Thoracic aorta (tissue), 2 donors: Measurements from ENCODE around the gene ACTN1. TPM values are rescaled to one million over a fixed set of nuclear protein-coding genes. Genes with fewer than 3 reads are reported as not detected.
"Not testable (repeated sequence)": the region's sequence is repeated elsewhere in the genome, so short reads cannot be mapped to it uniquely, and the experiment has no call there.

Experiments used
- ATAC-seq: fragments of 150-250 bp; one replicate; pipeline ENCODE4 v1.8.0; 2017; ENCODE audit warnings: low read depth; ENCODE audit not compliant: insufficient number of reproducible peaks, low FRiP score
- DNase-seq: peaks from one replicate; pipeline ENCODE4 v3.0.0-alpha.2; 2020; ENCODE audit warnings: low spot score
- H3K27ac ChIP-seq, 2 donors: fragments of 200-600 bp; sonication (generic); 1 replicate in 1 of 2; 2 replicates in 1 of 2; pipeline ENCODE4 v1.5.1; 2016; ENCODE audit warnings: mild to moderate bottlenecking in 2 of 2, moderate library complexity in 2 of 2
- H3K27me3 ChIP-seq: fragments of 200-600 bp; sonication (generic); replicated peaks from 2 replicates; pipeline ENCODE4 v1.6.0; 2016; ENCODE audit warnings: mild to moderate bottlenecking; ENCODE audit not compliant: insufficient read depth
- H3K36me3 ChIP-seq: fragments of 200-600 bp; sonication (generic); one replicate; pipeline ENCODE4 v1.5.1; 2016
- H3K4me1 ChIP-seq, 2 donors: fragments of 200-600 bp; sonication (generic); 1 replicate in 1 of 2; 2 replicates in 1 of 2; pipeline versions ENCODE4 v1.5.1 to v1.6.0; 2016; ENCODE audit warnings: low read depth in 2 of 2, mild to moderate bottlenecking in 1 of 2; ENCODE audit not compliant: control insufficient read depth in 1 of 2
- H3K4me3 ChIP-seq: fragments of 200-600 bp; sonication (generic); 2 replicates; pipeline ENCODE4 v1.5.1; 2016; ENCODE audit warnings: mild to moderate bottlenecking
- H3K9me3 ChIP-seq: fragments of 200-600 bp; sonication (generic); 2 replicates; pipeline ENCODE4 v1.5.1; 2016
- total RNA-seq, 2 donors: library from RNA; depleted of rRNA; stranded (reverse); fragments of >200 nt; gene quantifications; one replicate each; pipeline versions ENCODE4 v1.1.0 to v1.2.3, GENCODE V29; 2016
- TF ChIP-seq, protein P1 (sequence below): fragments of 200-600 bp; sonication (generic); IDR thresholded peaks from one replicate; pipeline ENCODE4 v1.5.1; 2019; ENCODE audit warnings: antibody characterized with exemption

The ACTN1 gene
- total RNA-seq: 1,000 to 10,000 TPM; 1,201 to 1,291 TPM

DNA sequence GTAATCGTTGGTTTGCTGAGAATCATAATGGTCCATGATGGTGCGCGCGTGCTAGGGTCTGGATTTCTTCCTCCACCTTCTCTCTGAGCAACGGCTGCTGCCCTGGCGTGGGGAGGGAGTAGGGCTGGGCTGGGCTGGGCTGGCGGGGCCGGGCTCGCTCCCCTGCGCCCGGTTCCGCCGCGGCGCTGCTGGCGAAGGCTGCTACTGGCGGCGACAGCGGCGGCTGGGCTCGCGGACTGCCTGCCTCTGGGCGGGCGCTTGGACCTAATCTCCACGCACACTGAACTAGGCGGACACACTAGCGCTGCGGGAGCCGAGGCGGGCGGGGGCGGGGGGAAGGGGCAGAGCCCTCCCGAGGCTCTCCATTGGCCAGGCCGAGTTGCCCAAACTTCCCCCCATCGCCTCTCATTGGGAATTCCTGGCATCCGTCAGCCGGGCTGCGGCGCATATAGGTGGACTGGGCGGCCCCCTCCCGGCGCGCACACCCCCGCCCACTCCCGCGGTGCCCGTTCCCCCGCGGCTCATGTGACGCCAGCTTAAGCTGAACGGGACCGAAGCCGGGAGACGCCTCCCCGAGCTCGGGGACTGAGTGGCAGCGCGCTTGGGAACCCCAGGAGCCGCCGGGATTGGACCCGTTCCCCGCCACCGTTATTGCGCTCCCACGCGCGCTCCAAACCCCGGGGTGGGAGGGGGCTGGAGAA lies at the start of gene ACTN1:
Gene ACTN1 (minus strand): TSS at position 282 of the 701 bp plus-strand sequence. CDS start 246 bp downstream, at position 36.
- peak; percentile 63 for ATAC-seq
- H3K9me3 ChIP-seq: no peaks in the 10 kb centered on the region

GRCh38 chr14:69027242-69027913 lies 48.3 kb upstream of the ACTN1 start:
- no peaks in the 10 kb centered on the region for H3K4me1 ChIP-seq
- no peaks in the 10 kb centered on the region for H3K27me3 ChIP-seq
- TF ChIP-seq, protein P1, sequence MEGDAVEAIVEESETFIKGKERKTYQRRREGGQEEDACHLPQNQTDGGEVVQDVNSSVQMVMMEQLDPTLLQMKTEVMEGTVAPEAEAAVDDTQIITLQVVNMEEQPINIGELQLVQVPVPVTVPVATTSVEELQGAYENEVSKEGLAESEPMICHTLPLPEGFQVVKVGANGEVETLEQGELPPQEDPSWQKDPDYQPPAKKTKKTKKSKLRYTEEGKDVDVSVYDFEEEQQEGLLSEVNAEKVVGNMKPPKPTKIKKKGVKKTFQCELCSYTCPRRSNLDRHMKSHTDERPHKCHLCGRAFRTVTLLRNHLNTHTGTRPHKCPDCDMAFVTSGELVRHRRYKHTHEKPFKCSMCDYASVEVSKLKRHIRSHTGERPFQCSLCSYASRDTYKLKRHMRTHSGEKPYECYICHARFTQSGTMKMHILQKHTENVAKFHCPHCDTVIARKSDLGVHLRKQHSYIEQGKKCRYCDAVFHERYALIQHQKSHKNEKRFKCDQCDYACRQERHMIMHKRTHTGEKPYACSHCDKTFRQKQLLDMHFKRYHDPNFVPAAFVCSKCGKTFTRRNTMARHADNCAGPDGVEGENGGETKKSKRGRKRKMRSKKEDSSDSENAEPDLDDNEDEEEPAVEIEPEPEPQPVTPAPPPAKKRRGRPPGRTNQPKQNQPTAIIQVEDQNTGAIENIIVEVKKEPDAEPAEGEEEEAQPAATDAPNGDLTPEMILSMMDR: no peak
- ATAC-seq (no peak), DNase-seq (no peak)
- H3K4me3 ChIP-seq: no peak overlapping the region
- no peak overlapping the region for H3K27ac ChIP-seq
- no peaks in the 10 kb centered on the region for H3K9me3 ChIP-seq
- no peaks in the 10 kb centered on the region for H3K36me3 ChIP-seq

More for the DNA sequence above, at the start of gene ACTN1:
- Histone ChIP-seq H3K27me3 (no peaks in the 10 kb centered on the region), H3K4me3 (peak within 1 kb of the TSS; percentile 99), H3K36me3 (peaks cover 8% of the 10 kb centered on the region), H3K27ac (peak within 1 kb of the TSS; percentile 100), H3K4me1 (peaks cover 33 to 68% of the 10 kb centered on the region in 2 donors)
- TF ChIP-seq, protein P1: no peak
- peak; percentile 89 for DNase-seq

GRCh38 chr14:69023035-69023434 lies 43.9 kb upstream of the ACTN1 start:
- TF ChIP-seq, protein P1: no peak
- Histone ChIP-seq H3K4me1 (no peaks in the 10 kb centered on the region), H3K27ac (no peak overlapping the region), H3K27me3 (no peaks in the 10 kb centered on the region), H3K9me3 (no peaks in the 10 kb centered on the region), H3K4me3 (no peak overlapping the region), H3K36me3 (no peaks in the 10 kb centered on the region)
- DNase-seq (no peak), ATAC-seq (no peak)

GRCh38 chr14:69022093-69022492 lies 43.0 kb upstream of the ACTN1 start:
- H3K9me3 ChIP-seq, H3K4me1 ChIP-seq, H3K27ac ChIP-seq, H3K4me3 ChIP-seq, H3K36me3 ChIP-seq, DNase-seq, H3K27me3 ChIP-seq, ATAC-seq: not testable (repeated sequence)

DNA sequence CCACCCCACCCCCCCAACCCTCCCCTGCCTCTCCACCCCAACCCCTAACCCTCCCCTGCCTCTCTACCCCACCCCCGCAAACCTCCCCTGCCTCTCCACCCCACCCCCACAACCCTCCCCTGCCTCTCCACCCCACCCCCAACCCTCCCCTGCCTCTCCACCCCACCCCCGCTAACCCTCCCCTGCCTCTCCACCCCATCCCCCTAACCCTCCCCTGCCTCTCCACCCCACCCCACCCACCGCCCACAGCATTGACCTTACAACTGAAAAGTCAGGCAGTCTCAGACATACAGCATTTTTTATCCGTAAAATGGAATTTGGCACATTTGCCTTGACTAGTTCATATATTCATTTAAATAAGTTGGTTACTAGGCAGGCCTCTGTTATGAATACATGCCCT lies 38.6 kb upstream of the ACTN1 start:
- Histone ChIP-seq H3K36me3 (no peaks in the 10 kb centered on the region), H3K27me3 (no peaks in the 10 kb centered on the region), H3K27ac (no peak overlapping the region), H3K4me3 (no peak overlapping the region), H3K4me1 (no peaks in the 10 kb centered on the region), H3K9me3 (no peaks in the 10 kb centered on the region)
- TF ChIP-seq, protein P1: no peak
- DNase-seq (no peak), ATAC-seq (no peak)
